NCI-H526 (cell line): ENCODE data around the gene CHST9.
"Not testable (repeated sequence)": the region's sequence is repeated elsewhere in the genome, so short reads cannot be mapped to it uniquely, and the experiment has no call there.

Experiments used
- DNase-seq, 2 experiments: peaks; one replicate each; lab custom pipeline; 2025; lab: John Stamatoyannopoulos, UW

The CHST9 gene

DNA sequence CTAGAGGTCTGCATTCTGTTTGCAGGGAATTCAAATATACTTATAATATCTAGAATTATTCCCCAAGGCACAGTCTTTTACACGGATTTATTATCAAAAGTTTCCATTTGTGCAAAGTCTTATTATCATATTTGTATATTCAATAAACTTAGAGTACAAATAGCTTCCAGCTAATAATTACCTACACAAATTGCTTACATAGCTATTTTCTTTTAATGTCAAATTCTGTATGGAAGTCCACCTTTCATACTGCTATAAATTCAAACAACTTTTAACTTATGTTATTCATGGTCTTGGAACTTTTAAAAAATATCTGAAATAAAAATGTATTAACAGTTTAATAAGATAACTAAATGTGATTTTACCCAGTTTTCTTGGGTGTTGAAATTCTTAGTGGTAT is 13.1 kb downstream of the CHST9 start:
- no peak for DNase-seq

DNA sequence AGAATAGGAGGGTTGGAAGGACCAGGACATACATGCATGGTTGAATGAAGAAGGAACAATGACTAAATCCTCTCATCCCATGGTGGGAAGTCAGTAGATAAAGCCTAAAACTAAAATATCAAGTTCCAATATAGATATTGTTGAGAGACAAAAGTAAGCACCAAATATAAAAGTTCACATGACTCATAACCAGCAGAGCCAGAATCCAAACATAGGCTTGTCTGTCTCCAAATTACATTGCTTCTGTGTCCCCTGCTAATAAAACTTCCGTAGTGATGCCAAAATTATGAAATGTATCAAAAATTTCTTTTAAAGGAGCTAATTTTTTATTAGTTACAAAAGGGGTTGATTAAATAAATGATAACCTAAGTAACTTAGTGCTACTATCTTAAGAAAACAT is 19.7 kb downstream of the CHST9 start:
- DNase-seq = no peak

DNA sequence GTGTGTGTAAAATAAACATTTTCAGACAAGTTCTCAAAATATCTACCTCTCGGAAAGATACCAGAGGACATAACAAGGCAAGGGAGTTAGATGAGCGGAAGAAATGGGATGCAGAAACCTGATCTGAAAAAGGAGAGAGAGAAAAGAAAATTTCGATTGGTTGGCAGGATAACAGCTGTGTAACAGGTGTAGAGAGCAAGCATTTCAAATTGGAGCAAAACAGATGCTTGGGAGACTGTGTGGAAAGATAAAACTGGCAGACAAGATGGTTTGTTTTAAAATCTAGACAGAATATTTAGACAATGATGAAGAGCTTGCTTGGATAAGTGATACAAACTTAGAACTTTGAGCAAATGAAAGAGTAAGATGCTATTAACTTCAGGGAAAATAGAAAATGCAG is 20.2 kb downstream of the CHST9 start:
- DNase-seq = no peak

DNA sequence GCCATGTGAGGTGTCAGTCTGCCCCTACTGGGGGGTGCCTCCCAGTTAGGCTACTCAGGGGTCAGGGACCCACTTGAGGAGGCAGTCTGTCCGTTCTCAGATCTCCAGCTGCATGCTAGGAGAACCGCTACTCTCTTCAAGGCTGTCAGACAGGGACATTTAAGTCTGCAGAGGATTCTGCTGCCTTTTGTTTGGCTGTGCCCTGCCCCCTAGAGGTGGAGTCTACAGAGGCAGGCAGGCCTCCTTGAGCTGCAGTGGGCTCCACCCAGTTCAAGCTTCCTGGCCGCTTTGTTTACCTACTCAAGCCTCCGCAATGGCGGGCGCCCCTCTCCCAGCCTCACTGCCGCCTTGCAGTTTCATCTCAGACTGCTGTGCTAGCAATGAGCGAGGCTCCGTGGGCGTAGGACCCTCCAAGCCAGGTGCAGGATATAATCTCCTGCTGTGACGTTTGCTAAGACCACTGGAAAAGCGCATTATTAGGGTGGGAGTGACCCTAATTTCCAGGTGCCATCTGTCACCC is 21.9 kb downstream of the CHST9 start:
- DNase-seq = peak in 1 of 2 experiments; percentile 1

DNA sequence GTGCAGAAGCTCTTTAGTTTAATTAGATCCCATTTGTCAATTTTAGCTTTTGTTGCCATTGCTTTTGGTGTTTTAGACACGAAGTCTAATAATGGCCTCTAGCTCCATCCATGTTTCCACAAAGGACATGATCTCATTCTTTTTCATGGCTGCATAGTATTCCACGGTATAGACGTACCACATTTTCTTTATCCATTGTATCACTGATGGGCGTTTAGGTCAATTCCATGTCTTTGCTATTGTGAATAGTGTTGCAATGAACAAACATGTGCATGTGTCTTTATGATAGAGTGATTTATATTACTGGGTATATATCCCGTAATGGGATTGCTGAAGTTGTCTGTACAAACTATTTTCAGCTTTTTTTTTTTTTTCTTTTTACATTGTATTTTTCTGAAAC is 35.9 kb downstream of the CHST9 start:
- not testable (repeated sequence) for DNase-seq

DNA sequence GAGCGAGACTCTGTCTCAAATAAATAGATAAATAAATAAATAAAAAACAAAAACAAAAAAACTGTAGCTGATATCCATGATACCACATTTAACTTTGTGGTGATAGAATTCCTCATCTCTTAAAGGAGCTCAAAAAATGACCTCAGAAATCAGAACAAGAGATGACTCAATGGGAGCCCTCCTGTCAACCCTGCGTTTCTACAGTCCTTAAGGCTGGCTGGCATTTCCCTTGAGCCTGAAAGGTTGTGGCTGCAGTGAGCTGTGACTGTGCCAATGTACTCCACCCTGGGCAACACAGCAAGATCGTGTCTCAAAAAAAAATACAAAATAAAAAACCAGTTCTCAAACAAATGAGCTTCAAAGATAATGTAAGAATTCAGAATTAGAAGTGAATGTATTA is 40.4 kb downstream of the CHST9 start:
- no peak for DNase-seq

DNA sequence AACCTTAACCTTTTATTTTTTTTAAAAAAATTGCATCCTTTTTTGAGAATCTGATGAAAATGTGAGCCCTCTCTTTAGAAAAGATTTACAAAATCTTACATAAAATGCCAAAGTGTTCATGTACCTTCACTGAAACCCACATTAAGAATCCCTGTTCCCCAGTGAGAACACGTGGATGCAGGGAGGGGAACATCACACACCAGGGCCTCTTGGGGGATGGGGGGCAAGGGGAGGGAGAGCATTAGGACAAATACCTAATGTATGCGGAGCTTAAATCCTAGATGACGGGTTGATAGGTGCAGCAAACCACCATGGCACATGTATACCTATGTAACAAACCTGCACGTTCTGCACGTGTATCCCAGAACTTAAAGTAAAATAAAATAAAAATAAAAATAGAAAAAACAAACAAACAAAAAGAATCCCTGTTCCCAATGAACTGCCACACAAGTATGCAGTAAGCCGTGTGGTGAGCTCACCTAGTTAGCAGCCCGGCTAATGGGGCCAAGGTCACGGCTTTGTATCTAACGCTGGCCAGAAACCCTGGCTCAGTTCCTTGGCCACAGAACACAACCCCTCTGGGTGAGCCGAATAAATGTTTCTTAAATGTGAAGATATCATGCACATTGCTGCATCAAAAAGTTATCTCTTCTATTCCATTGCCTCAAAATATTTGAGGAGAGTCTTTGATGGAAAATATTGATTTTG is 41.4 kb downstream of the CHST9 start:
- no peak for DNase-seq

DNA sequence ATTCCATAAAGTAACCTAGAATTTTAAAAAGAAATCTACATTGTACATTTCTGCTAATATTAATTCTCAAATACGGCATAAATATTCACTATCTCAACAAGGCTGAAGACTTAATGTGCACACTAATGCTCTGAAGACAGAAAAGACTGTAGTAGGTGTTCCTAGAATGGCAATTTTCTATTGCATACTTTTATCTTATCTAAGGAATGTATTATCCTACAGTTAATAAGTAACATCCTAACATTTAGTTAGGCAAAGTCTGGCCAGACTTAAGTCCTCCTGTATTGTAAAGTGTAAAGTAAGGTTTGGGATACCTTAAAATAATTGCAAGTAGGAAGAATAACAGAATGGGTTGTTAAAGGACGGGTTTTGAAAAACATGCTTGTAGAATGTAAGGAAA is 42.2 kb downstream of the CHST9 start:
- no peak for DNase-seq

DNA sequence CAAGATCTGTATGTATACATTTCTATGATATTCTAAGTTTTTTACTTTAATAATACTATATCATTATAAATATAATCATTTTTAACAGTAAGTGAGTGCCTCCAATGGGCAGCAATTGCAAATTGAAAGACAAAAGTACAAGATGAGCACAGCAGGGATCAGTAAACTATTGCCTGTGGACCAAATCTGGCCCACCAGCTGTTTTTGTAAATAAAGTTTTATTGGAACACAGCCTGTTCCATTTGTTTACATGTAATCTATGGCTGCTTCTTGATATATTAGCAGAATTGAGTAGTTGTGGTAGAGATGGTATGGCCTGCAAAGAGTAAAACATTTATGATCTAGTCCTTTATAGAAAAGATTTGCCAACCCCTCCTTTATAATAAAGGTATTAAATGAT is 43.2 kb downstream of the CHST9 start:
- no peak for DNase-seq

DNA sequence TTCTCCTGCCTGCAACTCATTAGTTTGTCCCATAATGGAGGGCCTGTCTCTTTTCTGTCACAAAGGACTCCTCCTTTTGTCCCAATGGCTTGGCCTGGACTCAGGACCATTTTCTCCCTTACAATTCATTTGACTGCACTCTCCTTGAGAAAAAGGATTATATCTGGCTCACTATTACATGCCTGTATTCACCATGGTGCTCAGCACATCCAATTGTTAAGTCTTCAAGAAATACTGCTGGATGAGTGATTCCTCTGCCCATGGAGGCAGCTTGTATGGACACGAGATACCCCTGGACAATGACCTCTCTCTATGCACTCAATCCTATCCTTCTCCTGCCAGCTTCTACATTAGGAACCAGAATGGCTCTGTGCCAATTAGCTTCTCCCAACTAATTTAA is 47.0 kb downstream of the CHST9 start:
- no peak for DNase-seq

DNA sequence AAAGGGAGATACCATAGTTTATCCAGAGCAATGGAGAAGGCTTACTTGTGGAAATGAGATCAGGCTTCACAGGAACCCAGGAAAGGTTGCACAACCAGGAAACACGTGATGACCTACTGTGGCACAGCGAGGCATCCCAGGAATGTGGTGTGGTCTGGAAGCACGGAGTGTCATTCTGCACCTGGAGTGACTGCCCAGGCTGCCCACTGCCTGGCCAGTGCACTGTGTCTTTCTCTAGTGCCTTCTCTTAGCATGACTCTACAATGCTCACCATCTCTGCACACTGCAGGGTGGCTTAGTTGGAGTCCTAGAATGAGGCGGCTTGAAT is 48.9 kb downstream of the CHST9 start:
- no peak for DNase-seq

DNA sequence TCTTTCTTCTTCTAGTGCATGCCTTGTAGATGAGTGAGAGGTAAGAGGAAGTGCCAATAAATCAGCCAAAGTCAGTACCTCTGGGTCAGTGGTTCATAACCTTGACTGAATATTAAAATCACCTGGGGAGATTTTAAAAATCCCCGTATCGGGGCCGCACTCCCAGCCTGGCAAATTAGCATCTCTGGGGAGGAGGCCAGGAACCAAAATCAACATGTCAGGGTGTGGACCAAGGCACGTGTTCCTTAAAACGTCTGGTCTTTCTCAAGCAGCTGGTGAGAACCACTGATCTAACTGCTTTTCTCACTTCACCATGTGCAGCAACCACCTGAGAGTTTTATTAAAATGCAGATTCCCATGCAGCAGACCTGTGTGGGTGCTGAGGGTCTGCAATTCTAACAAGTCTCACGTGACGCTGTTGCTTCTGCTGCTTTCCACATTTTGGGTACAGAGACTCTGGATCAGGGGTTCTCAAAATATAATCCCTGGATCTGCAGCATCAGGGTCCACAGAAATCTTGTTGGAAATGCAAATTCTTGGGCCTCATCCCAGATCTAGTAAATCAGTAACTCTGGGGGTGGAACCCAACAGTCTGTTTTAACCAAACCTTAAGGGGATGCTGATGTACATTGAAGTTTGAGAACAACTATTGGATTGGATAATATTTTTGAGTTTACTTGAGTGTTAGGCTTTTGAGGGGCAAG is 49.5 kb downstream of the CHST9 start:
- DNase-seq = peak in 1 of 2 experiments; percentile 31

DNA sequence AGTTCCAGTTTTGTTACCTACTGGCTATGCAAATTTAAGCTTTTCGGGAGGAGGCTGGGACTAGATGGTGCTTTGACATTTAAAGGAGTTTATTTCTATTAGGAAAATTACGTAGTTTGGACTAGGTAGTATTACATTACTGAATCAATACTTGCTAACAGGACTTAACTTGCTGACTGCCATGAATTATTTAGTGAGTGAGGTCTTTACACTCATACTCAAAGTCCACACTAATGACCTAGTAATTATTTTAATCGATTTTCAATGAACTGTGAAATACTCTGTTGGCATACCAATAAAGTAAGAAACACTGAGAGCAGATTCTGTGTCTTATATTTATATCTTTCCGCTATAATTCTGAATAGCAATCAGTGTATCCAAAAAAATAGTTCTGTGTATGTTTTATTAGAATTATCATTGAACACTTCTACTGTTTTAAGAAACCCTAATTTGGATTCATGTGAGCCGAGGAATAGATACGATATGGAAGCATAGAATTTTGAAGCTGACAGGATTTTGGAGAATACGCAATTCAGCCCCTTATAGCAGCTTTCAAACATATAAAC is 55.0 kb downstream of the CHST9 start:
- peak; percentile 39 to 67 for DNase-seq

DNA sequence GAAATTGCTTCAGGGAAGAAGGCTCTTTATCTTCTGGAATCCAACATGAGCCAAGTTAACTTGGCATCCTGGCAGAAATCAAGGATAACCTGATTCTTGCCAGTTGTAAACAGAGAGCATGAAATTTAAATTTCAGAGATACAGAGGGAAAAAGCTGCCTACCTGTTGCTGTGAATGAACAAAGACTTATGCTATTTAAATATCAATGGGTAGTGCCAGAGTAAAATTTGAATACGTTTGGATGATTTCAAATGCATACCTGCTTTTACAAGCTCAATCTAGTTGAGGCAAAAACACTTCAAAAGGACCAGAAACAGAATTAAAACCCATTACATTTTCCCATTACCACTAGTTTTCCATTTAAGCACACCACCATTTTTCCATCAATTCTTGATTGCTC is 60.9 kb downstream of the CHST9 start:
- DNase-seq = peak in 1 of 2 experiments; percentile 25

DNA sequence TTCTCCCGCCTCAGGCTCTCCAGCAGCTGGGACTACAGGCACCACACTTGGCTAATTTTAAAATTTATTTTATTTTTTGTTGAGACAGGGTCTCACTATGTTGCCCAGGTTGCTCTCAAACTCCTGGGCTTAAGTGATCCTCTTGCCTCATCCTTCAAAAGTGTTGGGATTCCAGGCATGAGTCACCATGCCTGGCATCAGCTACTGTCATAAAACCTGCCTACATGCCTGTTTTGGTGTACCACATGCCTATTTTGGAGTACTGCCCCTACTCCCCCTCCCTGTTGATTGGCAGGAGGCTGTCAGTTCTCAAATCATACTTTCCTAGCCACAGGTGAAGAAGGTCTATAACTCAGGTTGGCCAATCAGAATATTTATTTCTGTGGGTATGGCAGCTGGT is 64.0 kb downstream of the CHST9 start:
- DNase-seq = no peak

DNA sequence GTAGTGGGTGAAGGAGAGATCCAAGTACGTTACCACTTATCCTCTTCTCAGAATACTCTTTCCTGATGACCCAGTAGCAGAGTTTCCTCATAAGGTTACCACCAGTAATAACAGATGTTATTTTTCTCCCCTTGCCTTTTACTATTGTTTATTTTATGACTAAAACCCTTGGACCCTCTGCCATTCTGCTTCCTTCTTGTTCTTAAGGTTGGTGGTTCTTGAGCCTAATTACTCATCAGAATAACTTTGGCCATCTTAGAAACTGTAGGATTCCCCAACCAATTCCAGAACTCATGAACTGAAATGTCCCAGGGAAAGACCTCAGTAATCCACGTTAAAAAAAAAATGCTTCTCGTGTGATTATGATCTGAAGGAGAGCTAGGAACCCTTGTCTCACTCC is 64.9 kb downstream of the CHST9 start:
- DNase-seq = no peak

DNA sequence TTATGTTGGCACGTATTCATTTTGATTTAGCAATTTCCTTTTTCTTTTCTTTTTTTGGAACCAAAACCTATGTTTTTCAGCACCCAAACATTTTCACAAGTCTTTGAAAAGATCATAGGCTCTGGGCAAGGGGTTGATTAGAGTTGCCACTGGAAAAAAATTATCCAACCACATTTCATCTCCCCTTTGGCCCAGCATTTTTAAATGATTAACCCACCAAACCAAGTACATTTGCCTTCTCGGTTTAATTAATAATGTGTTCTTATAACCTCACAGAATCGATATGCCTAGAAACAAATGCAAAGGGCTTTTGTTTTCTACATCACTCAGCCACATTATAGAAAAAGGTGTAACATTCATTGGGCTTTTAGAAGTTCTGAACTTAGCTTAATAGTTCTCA is 66.1 kb downstream of the CHST9 start:
- no peak for DNase-seq

DNA sequence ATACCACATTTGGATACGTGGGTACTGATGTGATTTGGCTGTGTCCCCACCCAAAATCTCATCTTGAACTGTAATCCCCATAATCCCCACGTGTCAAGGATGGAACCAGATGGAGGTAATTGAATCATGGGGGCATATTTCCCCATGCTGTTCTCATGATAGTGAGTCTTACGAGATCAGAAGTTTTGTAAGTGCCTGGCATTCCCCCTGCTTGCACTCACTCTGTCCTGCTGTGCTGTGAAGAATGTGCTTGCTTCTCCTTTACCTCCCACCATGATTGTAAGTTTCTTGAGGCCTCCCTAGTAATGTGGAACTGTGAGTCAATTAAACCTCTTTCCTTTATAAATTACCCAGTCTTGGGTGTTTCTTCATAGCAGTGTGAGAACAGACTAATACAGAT is 70.3 kb downstream of the CHST9 start:
- DNase-seq = no peak

DNA sequence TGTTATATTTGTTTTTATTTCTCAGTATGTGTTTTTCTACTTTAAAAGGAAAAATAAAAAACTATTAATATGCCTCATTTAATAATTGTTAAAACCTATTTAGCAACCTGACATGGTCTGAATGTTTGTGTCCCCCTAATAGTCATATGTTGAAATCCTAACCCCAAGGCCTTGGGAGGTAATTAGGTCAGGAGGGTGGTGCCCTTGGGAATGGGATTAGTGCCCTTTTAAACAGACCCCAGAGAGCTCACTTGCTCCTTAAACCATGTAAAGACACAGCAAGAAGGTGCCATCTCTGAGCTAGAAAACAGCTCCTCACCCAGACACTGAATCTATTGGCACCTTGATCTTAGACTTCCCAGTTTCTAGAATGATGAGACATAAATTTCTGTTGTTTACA is 71.8 kb downstream of the CHST9 start:
- DNase-seq = no peak

DNA sequence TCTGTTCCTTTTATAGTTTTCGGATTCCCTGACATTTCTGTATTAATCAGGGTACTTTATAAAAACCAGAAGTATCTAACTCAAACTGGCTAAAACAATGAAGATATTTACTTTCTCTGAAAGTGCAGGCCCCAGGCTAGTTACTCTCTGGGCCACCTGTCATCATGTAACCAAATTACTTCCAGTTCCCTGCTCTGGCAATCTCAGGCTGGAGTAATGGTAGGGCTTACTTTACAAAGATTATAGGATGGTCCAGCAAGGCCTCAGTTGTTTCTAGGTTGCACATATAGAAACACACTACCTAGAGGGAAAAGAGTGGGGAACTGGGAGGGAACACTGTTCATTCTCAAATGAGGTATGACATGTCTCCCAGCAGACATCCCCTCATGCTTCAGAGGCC is 74.8 kb downstream of the CHST9 start:
- DNase-seq = peak in 1 of 2 experiments; percentile 59

DNA sequence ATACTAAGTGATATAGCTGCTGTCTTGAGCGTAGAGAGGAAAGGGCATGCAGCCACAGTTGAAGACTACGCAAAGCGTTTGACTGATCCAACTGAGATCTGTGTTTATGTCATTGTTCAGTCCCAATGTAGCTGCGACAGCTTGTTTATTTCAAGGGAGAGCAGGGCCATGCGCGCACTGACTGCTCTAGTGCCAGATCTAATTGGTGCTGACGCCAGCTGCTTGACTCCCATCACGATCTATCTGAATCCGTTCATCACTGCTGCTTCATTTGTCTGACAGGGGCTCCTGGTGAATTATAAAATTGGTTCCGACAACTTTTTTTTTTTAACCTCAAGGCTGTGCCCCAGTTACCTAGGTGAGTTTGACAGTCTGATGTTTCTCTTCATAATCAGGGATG is 75.7 kb downstream of the CHST9 start:
- DNase-seq = no peak

DNA sequence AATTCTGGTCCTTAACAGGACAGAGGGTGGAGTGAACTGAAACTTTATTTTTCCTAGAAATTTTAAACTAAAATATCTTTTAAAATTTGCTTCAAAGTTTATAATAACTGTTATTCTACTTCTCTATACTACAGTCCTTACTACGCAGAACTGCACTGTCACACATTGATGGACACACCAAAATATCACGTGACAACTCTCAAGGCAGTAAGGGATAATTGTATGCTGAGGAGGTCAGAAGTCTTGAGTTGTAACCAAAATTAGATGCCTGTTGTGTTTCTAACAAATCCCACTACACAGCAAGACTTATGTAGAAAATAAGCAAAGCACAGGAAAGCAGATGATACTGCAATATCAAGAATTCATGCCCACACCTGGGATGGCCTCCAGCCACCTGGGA is 76.3 kb downstream of the CHST9 start:
- DNase-seq = no peak

DNA sequence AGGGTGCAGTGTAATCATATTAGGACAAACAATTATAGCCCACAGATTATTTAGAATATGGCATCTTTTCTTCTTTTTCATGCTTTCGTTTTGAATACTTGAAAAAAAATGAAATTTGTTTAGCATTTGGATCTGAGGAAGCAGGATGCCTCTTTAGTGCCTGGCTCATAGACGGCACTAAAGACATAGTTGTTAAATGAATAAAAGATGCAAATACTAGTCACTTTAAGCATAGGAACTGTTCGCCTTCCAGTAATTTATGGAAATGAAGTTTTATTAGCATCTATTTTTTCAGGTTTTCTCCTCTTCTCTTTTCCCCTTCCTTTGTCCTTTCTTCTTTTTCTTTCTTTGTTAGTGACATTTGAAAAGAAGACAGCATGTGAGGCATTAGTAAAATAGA is 80.4 kb downstream of the CHST9 start:
- DNase-seq = peak; percentile 22 to 40

DNA sequence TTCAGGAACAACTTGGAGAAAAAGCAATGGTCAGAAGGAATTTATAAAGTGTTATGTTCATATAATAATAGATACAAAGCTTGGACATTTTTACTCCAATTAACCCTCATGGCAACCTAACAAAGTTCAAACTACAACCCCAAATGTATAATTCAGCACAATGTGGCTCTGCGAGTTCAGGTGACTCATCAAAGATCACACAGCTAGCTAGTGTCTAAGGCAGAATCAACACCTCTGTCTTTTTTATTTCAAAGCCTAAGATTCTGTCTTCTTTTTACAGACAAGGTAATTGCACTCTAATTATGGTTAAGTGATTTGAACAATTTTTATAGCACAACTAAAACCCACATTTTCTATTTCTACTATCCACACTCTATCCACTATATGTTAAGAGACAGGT is 90.5 kb downstream of the CHST9 start:
- DNase-seq = no peak
